HG02678 (cell line): Measurements from ENCODE around the gene CISD2.
"Not testable (repeated sequence)": the region's sequence is repeated elsewhere in the genome, so short reads cannot be mapped to it uniquely, and the experiment has no call there.

ENCODE experiments used
- ATAC-seq: cut with Tn5 transposase; IDR thresholded peaks from one replicate; pipeline ENCODE4 v1.9.1; 2021; ENCODE audit warnings: mild to moderate bottlenecking, moderate library complexity; ENCODE audit not compliant: unreplicated experiment

Gene CISD2

GRCh38 chr4:102868781-102869568, at the start of gene CISD2:
CISD2 (plus strand) TSS chr4:102868992; CDS start chr4:102869085, 93 bp downstream.
- peak; percentile 87 for ATAC-seq

GRCh38 chr4:102819100-102819499, 49.7 kb upstream of the CISD2 start:
- not testable (repeated sequence) for ATAC-seq

- no peak for ATAC-seq
These were observed 49.0 kb upstream of the CISD2 start for GRCh38 chr4:102819588-102820365.

GRCh38 chr4:102823464-102823863, 45.3 kb upstream of the CISD2 start:
- no peak for ATAC-seq

- no peak for ATAC-seq
These were observed 44.9 kb upstream of the CISD2 start for GRCh38 chr4:102823897-102824296.

GRCh38 chr4:102824398-102824797, 44.4 kb upstream of the CISD2 start:
- no peak for ATAC-seq

- no peak for ATAC-seq
These were observed 43.3 kb upstream of the CISD2 start for GRCh38 chr4:102825261-102826091.

GRCh38 chr4:102826105-102826889, 42.5 kb upstream of the CISD2 start:
- ATAC-seq, result no peak

- ATAC-seq, result peak; percentile 28
These were observed 41.7 kb upstream of the CISD2 start, which contains the start of gene UBE2D3 for GRCh38 chr4:102826890-102827673. UBE2D3 (minus strand) TSS chr4:102827551; CDS start chr4:102826508, 1,043 bp downstream.

- ATAC-seq, result peak; percentile 78
These were observed 40.9 kb upstream of the CISD2 start for GRCh38 chr4:102827674-102828496.

- ATAC-seq, result no peak
These were observed 40.3 kb upstream of the CISD2 start for GRCh38 chr4:102828497-102828808.

- ATAC-seq, result no peak
These were observed 39.0 kb upstream of the CISD2 start for GRCh38 chr4:102829803-102830202.

GRCh38 chr4:102832105-102832504, 36.7 kb upstream of the CISD2 start:
- no peak for ATAC-seq

- ATAC-seq, result no peak
These were observed 36.1 kb upstream of the CISD2 start for GRCh38 chr4:102832667-102833066.

- ATAC-seq, result no peak
These were observed 32.2 kb upstream of the CISD2 start for GRCh38 chr4:102836596-102836995.

GRCh38 chr4:102842367-102842766, 26.4 kb upstream of the CISD2 start:
- no peak for ATAC-seq

GRCh38 chr4:102843273-102843672, 25.5 kb upstream of the CISD2 start:
- no peak for ATAC-seq

- no peak for ATAC-seq
These were observed 24.9 kb upstream of the CISD2 start for GRCh38 chr4:102843938-102844337.

- no peak for ATAC-seq
These were observed 21.1 kb upstream of the CISD2 start for GRCh38 chr4:102847687-102848086.
